Ovary (tissue), 3 donors: Measurements from ENCODE around the gene UNC5C.

ENCODE experiments used
- EP300 ChIP-seq: sonication (generic); formaldehyde crosslinking; IDR thresholded peaks from one replicate; pipeline ENCODE4 v1.6.1; 2017; ENCODE audit warnings: antibody characterized with exemption
- POLR2A ChIP-seq: fragments of 450-650 bp; IDR thresholded peaks from one replicate; pipeline ENCODE4 v1.6.1; 2017; ENCODE audit warnings: antibody characterized with exemption, mild to moderate bottlenecking, moderate library complexity
- TF ChIP-seq, protein P1 (sequence below), 3 donors: fragments of 450-650 bp in 2 of 3; fragments of 200-600 bp in 1 of 3; IDR thresholded peaks; one replicate each; pipeline versions ENCODE4 v1.5.1 to v1.8.0; 2016 to 2022; ENCODE audit warnings: antibody characterized with exemption in 3 of 3, mild to moderate bottlenecking in 1 of 3
- donor health status: DM: no; HTN: no; CAD: no.

DNA sequence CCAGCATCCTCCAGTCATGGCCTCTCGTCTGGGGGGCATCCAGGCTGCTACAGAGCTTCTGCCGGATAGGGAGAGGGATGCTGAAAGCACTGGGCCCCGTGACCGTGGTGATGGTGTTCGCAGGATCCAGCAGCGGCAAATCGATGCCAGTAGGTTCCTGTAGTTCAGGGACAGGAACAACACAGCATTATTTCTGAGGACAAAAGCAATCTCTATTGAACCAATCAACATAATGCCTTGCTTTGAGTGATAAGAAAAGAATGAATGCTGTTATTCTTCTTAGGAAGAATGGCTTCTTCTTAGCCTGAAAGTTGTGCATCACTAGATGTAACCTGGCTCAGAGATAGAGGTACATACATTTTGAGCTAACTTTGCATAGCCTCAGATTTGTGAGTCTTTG is 378.6 kb downstream of the UNC5C start:
- TF ChIP-seq EP300 (no peak), POLR2A (no peak)
- TF ChIP-seq, protein P1, sequence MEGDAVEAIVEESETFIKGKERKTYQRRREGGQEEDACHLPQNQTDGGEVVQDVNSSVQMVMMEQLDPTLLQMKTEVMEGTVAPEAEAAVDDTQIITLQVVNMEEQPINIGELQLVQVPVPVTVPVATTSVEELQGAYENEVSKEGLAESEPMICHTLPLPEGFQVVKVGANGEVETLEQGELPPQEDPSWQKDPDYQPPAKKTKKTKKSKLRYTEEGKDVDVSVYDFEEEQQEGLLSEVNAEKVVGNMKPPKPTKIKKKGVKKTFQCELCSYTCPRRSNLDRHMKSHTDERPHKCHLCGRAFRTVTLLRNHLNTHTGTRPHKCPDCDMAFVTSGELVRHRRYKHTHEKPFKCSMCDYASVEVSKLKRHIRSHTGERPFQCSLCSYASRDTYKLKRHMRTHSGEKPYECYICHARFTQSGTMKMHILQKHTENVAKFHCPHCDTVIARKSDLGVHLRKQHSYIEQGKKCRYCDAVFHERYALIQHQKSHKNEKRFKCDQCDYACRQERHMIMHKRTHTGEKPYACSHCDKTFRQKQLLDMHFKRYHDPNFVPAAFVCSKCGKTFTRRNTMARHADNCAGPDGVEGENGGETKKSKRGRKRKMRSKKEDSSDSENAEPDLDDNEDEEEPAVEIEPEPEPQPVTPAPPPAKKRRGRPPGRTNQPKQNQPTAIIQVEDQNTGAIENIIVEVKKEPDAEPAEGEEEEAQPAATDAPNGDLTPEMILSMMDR (IDR thresholded peaks at IDR 0.05) = no peak
